Transverse colon (tissue), 4 donors: Measurements from ENCODE around the gene DNAH8. TPM values are rescaled to one million over a fixed set of nuclear protein-coding genes. Genes with fewer than 3 reads are reported as not detected.

Experiments used
- DNase-seq: peaks from one replicate; pipeline ENCODE4 v3.0.0-alpha.2; 2019
- H3K27ac ChIP-seq, 4 donors: fragments of 200-600 bp; sonication (generic); 2 replicates each; pipeline ENCODE4 v1.5.1; 2016 to 2018; ENCODE audit warnings: inconsistent platforms in 4 of 4
- H3K27me3 ChIP-seq: fragments of 200-600 bp; sonication (generic); 2 replicates; pipeline ENCODE4 v1.5.1; 2017; ENCODE audit warnings: inconsistent platforms
- H3K36me3 ChIP-seq, 4 donors: fragments of 200-600 bp; sonication (generic); 2 replicates each; pipeline ENCODE4 v1.5.1; 2017 to 2019; ENCODE audit warnings: inconsistent platforms in 4 of 4
- H3K4me1 ChIP-seq, 4 donors: fragments of 200-600 bp; sonication (generic); 2 replicates each; pipeline ENCODE4 v1.5.1; 2017 to 2020; ENCODE audit warnings: inconsistent platforms in 4 of 4
- H3K4me3 ChIP-seq, 4 donors: fragments of 200-600 bp; sonication (generic); 1 replicate in 1 of 4; 2 replicates in 3 of 4; pipeline versions ENCODE4 v1.5.1 to v1.6.1; 2017 to 2019; ENCODE audit warnings: inconsistent platforms in 4 of 4
- H3K9me3 ChIP-seq, 2 donors: fragments of 200-600 bp; sonication (generic); 2 replicates each; pipeline ENCODE4 v1.5.1; 2017 to 2019; ENCODE audit warnings: inconsistent platforms in 2 of 2
- CTCF ChIP-seq, 5 experiments: fragments of 200-600 bp in 3 of 5; fragments of 450-650 bp in 2 of 5; sonication (generic) in 3 of 5; IDR thresholded peaks; 1 replicate in 2 of 5; 2 replicates in 3 of 5; pipeline ENCODE4 v1.5.1; 2016 to 2017; ENCODE audit warnings: antibody characterized with exemption in 5 of 5, inconsistent platforms in 3 of 5, mild to moderate bottlenecking in 2 of 5, moderate library complexity in 1 of 5
- EP300 ChIP-seq: sonication (generic); formaldehyde crosslinking; IDR thresholded peaks from one replicate; pipeline ENCODE4 v1.6.1; 2017; ENCODE audit warnings: antibody characterized with exemption, low read depth
- POLR2A ChIP-seq: fragments of 450-650 bp; IDR thresholded peaks from one replicate; pipeline ENCODE4 v1.6.1; 2016; ENCODE audit warnings: antibody characterized with exemption, mild to moderate bottlenecking, moderate library complexity
- POLR2AphosphoS5 ChIP-seq, 3 donors: sonication (generic); formaldehyde crosslinking; IDR thresholded peaks; one replicate each; pipeline ENCODE4 v1.6.1; 2016; ENCODE audit warnings: antibody characterized with exemption in 3 of 3
- WGBS, 2 donors: methylation state at CpG; one replicate each; pipeline ENCODE4 v1.1.5; 2018; ENCODE audit warnings: low coverage in 1 of 2; 5-methylcytosine and 5-hydroxymethylcytosine counted together
- in situ Hi-C, 4 donors: fragments of 200-750 bp; cut with MboI; loops; one replicate each; pipeline versions ENCODE4 v1.15.0 to v1.15.1; 2017; ENCODE audit warnings: low sequenced_read_pairs in 3 of 4, low pct_ligation_motif_present in 1 of 4, low pct_unique_long_range_greater_than_20kb in 1 of 4
- intact Hi-C: fragments of 100-400 bp; cut with DNase I; formaldehyde crosslinking; loops from one replicate; pipeline ENCODE4 v1.15.1; 2023; ENCODE audit warnings: low total_unique reads
- small RNA-seq, 4 donors: library from RNA; depleted of rRNA; stranded (forward); fragments of <200 nt; gene quantifications; one replicate each; pipeline ENCODE3, GENCODE V24; 2016
- total RNA-seq, 4 donors: library from RNA; depleted of rRNA; stranded (reverse); fragments of >200 nt; gene quantifications; one replicate each; pipeline ENCODE4 v1.1.0, GENCODE V29; 2016

The DNAH8 gene
- total RNA-seq, 4 donors from 2014 or later = 0.16 TPM; not detected in 3

- intact Hi-C loops = no loop called here
- DNase-seq = no peak
- Histone ChIP-seq H3K27me3 (no peaks in the 10 kb centered on the region), H3K9me3 (no peaks in the 10 kb centered on the region), H3K4me1 (no peaks in the 10 kb centered on the region), H3K36me3 (no peaks in the 10 kb centered on the region), H3K27ac (no peak overlapping the region), H3K4me3 (no peak overlapping the region)
- in situ Hi-C loops = no loop called here
- 76 to 82% methylated on average over 5 to 11 of the region's 11 CpGs for WGBS, 2 donors
- TF ChIP-seq EP300 (no peak), POLR2A (no peak), CTCF (IDR thresholded peaks at IDR 0.05) (no peak), POLR2AphosphoS5 (IDR thresholded peaks at IDR 0.05) (no peak)
Observed at GRCh38 chr6:39077882-39078594, 362.9 kb downstream of the DNAH8 start.

GRCh38 chr6:39078695-39079094, 363.6 kb downstream of the DNAH8 start:
- Histone ChIP-seq H3K36me3 (no peaks in the 10 kb centered on the region), H3K27me3 (no peaks in the 10 kb centered on the region), H3K4me1 (no peaks in the 10 kb centered on the region), H3K4me3 (no peak overlapping the region), H3K27ac (no peak overlapping the region), H3K9me3 (no peaks in the 10 kb centered on the region)
- TF ChIP-seq POLR2A (no peak), EP300 (no peak), POLR2AphosphoS5 (IDR thresholded peaks at IDR 0.05) (no peak), CTCF (IDR thresholded peaks at IDR 0.05) (no peak)
- no peak for DNase-seq
- intact Hi-C loops = no loop called here
- WGBS, 2 donors = 71 to 100% methylated on average over 1 to 3 of the region's 3 CpGs
- in situ Hi-C loops = no loop called here

GRCh38 chr6:39079197-39080125, 364.4 kb downstream of the DNAH8 start:
- Histone ChIP-seq H3K4me1 (no peaks in the 10 kb centered on the region), H3K27ac (no peak overlapping the region), H3K9me3 (no peaks in the 10 kb centered on the region), H3K4me3 (no peak overlapping the region), H3K27me3 (no peaks in the 10 kb centered on the region), H3K36me3 (no peaks in the 10 kb centered on the region)
- no peak for DNase-seq
- in situ Hi-C loops (no loop called here), intact Hi-C loops (no loop called here)
- WGBS, 2 donors = 78 to 100% methylated on average over 1 to 8 of the region's 8 CpGs
- TF ChIP-seq POLR2A = no peak
- no peak for TF ChIP-seq CTCF (IDR thresholded peaks at IDR 0.05)
- no peak for TF ChIP-seq POLR2AphosphoS5 (IDR thresholded peaks at IDR 0.05)
- TF ChIP-seq EP300 = no peak

Small RNA genes within 50 kb of the gene (small RNA-seq; reads per million reads assigned to genes)
- gene AL034345.1 = 0 reads per million in 4 donors
- gene RF00393 = 0 reads per million in 4 donors

Other genes starting within 250 kb of the DNAH8 start
- 10 to 100 TPM in 3 of 4 donors, 1 to 10 TPM in 1; 8.6 to 34.1 (median 30.8) TPM for gene BTBD9, start 75.4 kb upstream of the DNAH8 start, total RNA-seq
- 10 to 100 TPM; 15.3 to 56.1 (median 36.6) TPM for gene GLO1, start 12.2 kb upstream of the DNAH8 start, total RNA-seq